Endothelial cell of umbilical vein (primary cell): ENCODE measurements around the gene NACAD. TPM values are rescaled to one million over a fixed set of nuclear protein-coding genes. Genes with fewer than 3 reads are reported as not detected.

Source experiments
- BruUV-seq: library from RNA; stranded (reverse); fragments of 400-500 nt; replicated peaks from 2 replicates; lab custom pipeline; 2021; lab: Mats Ljungman, UMichigan
- CTCF ChIA-PET: fragments of 300-600, 350-600 bp; sonication (Branson Sonifier 250); formaldehyde crosslinking; loops from one replicate; lab custom pipeline; 2021; ENCODE audit warnings: antibody characterized with exemption, inconsistent platforms; lab: Charles Lee
- POLR2A ChIA-PET: fragments of 300-600, 350-600 bp; sonication (Branson Sonifier 250); formaldehyde crosslinking; loops from one replicate; lab custom pipeline; 2021; ENCODE audit warnings: antibody characterized with exemption, inconsistent platforms; lab: Charles Lee
- DNase-seq: peaks from one replicate; pipeline ENCODE4 v3.0.0-alpha.2; 2011; ENCODE audit warnings: low read depth, low spot score
- FAIRE-seq: peaks from 2 replicates; lab custom pipeline; 2011; peaks lifted over from hg19 to GRCh38; lab: Jason Lieb, UNC
- H2AFZ ChIP-seq: 2 replicates; pipeline ENCODE4 v1.6.0; 2012; ENCODE audit warnings: low read depth, low read length, control low read depth, inconsistent platforms
- H3K27ac ChIP-seq: 2 replicates; pipeline ENCODE4 v1.5.1; 2011; ENCODE audit warnings: low read depth, mild to moderate bottlenecking, control low read depth, low read length, moderate library complexity; ENCODE audit not compliant: insufficient read depth
- H3K27me3 ChIP-seq, 2 experiments: 2 replicates each; pipeline versions ENCODE4 v1.6.0 to v1.6.1; 2011; ENCODE audit warnings: low read length in 2 of 2, mixed read lengths in 1 of 2; ENCODE audit not compliant: control insufficient read depth in 2 of 2, insufficient read depth in 2 of 2
- H3K36me3 ChIP-seq, 2 experiments: 2 replicates in 1 of 2; 3 replicates in 1 of 2; pipeline ENCODE4 v1.5.1; 2011; ENCODE audit warnings: low read length in 2 of 2, mild to moderate bottlenecking in 1 of 2, moderate library complexity in 1 of 2; ENCODE audit not compliant: control insufficient read depth in 2 of 2, insufficient read depth in 2 of 2; ENCODE audit errors: extremely low read depth in 1 of 2
- H3K4me1 ChIP-seq: 3 replicates; pipeline ENCODE4 v1.5.1; 2011; ENCODE audit warnings: mild to moderate bottlenecking, low read length; ENCODE audit not compliant: control insufficient read depth, insufficient read depth; ENCODE audit errors: extremely low read depth
- H3K4me2 ChIP-seq: 2 replicates; pipeline ENCODE4 v1.6.1; 2011; ENCODE audit warnings: low read length, control low read depth, mixed read lengths; ENCODE audit not compliant: insufficient read depth
- H3K4me3 ChIP-seq, 3 experiments: fragments of 200-600 bp in 1 of 3; sonication (generic), shearing (Covaris generic) in 1 of 3; replicated peaks in 1 of 3; 2 replicates each; pipeline ENCODE4 v1.5.1; 2011 to 2016; ENCODE audit warnings: control low read depth in 3 of 3, low read length in 3 of 3, mild to moderate bottlenecking in 2 of 3, inconsistent platforms in 1 of 3, low read depth in 1 of 3, moderate library complexity in 1 of 3; ENCODE audit not compliant: insufficient read depth in 1 of 3
- H3K79me2 ChIP-seq: 2 replicates; pipeline ENCODE4 v1.6.0; 2012; ENCODE audit warnings: low read length, inconsistent platforms; ENCODE audit not compliant: control insufficient read depth, insufficient read depth
- H3K9ac ChIP-seq: replicated peaks from 2 replicates; pipeline ENCODE3; 2011; ENCODE audit warnings: low read length, control low read depth; ENCODE audit not compliant: insufficient read depth; ENCODE audit errors: extremely low read depth
- H3K9me1 ChIP-seq: replicated peaks from 3 replicates; pipeline ENCODE4 v1.6.0; 2011; ENCODE audit warnings: mild to moderate bottlenecking, low read length; ENCODE audit not compliant: control insufficient read depth, insufficient read depth; ENCODE audit errors: extremely low read depth
- H3K9me3 ChIP-seq: replicated peaks from 2 replicates; pipeline ENCODE4 v1.5.1; 2012; ENCODE audit warnings: low read length, inconsistent platforms; ENCODE audit not compliant: control insufficient read depth, insufficient read depth
- H4K20me1 ChIP-seq: replicated peaks from 2 replicates; pipeline ENCODE3; 2011; ENCODE audit warnings: mild to moderate bottlenecking, low read length; ENCODE audit not compliant: control insufficient read depth, insufficient read depth; ENCODE audit errors: extremely low read depth
- EZH2 ChIP-seq: IDR thresholded peaks from 2 replicates; pipeline ENCODE4 v1.6.1; 2012; ENCODE audit warnings: borderline replicate concordance, low read depth, mild to moderate bottlenecking, moderate library complexity, low read length, inconsistent platforms; ENCODE audit not compliant: severe bottlenecking
- FOS ChIP-seq: IDR thresholded peaks from 2 replicates; pipeline ENCODE4 v1.6.1; 2011; ENCODE audit warnings: mild to moderate bottlenecking, low read length, moderate library complexity, borderline replicate concordance; ENCODE audit not compliant: insufficient read depth
- GATA2 ChIP-seq: IDR thresholded peaks from 2 replicates; pipeline ENCODE4 v1.7.0; 2011; ENCODE audit warnings: low read depth, mild to moderate bottlenecking, moderate library complexity, mixed read lengths, low read length; ENCODE audit not compliant: insufficient read length, insufficient read depth
- JUN ChIP-seq: IDR thresholded peaks from 2 replicates; pipeline ENCODE4 v1.6.1; 2011; ENCODE audit warnings: borderline replicate concordance, low read depth; ENCODE audit not compliant: insufficient read length, insufficient read depth
- MYC ChIP-seq: IDR thresholded peaks from one replicate; pipeline ENCODE4 v1.6.1; 2011; ENCODE audit warnings: mild to moderate bottlenecking, low read depth, low read length
- POLR2A ChIP-seq: IDR thresholded peaks from 2 replicates; pipeline ENCODE4 v1.6.1; 2012; ENCODE audit warnings: low read depth, mild to moderate bottlenecking, control low read depth, low read length
- POLR2AphosphoS5 ChIP-seq: IDR thresholded peaks from 2 replicates; pipeline ENCODE4 v1.6.1; 2012; ENCODE audit warnings: low read depth, mild to moderate bottlenecking, control low read depth, low read length, moderate library complexity; ENCODE audit not compliant: insufficient read depth
- dilution Hi-C: fragments of 300-500 bp; cut with MboI; formaldehyde crosslinking; loops from one replicate; pipeline ENCODE4 v1.15.0; 2019; ENCODE audit warnings: low sequenced_read_pairs; ENCODE audit not compliant: extremely low pct_ligation_motif_present
- intact Hi-C: fragments of 100-400 bp; cut with micrococcal nuclease; formaldehyde crosslinking; loops from one replicate; pipeline ENCODE4 v1.10.0; 2022
- polyA plus RNA-seq, 4 experiments: library from polyadenylated mRNA; depleted of rRNA in 3 of 4; stranded (reverse) in 3 of 4; unstranded in 1 of 4; fragments of >200 nt; gene quantifications; 2 replicates each; pipeline versions ENCODE4 v1.2.1 to v1.2.3, GENCODE V29; 2011 to 2012; ENCODE audit warnings: missing spikeins in 1 of 4
- total RNA-seq: library from RNA; stranded (reverse); gene quantifications from 2 replicates; pipeline ENCODE4 v1.2.3, GENCODE V29; 2021
- TF ChIP-seq, protein P1 (sequence below): IDR thresholded peaks from 2 replicates; pipeline ENCODE4 v1.6.1; 2011; ENCODE audit not compliant: insufficient read depth, insufficient read length
- TF ChIP-seq, protein P2 (sequence below), 2 donors: IDR thresholded peaks; 1 replicate in 1 of 2; 2 replicates in 1 of 2; pipeline ENCODE4 v1.5.1; 2011; ENCODE audit warnings: low read length in 2 of 2, mild to moderate bottlenecking in 2 of 2, moderate library complexity in 2 of 2, control low read depth in 1 of 2, inconsistent platforms in 1 of 2, low read depth in 1 of 2; ENCODE audit not compliant: insufficient read depth in 1 of 2; ENCODE audit errors: extremely low read depth in 1 of 2

The NACAD gene
- total and polyA plus RNA-seq, 2 donors (not counting 3 experiments of a cell fraction or from before 2014, with no cell fraction given): 1.4 to 6.6 TPM

DNA sequence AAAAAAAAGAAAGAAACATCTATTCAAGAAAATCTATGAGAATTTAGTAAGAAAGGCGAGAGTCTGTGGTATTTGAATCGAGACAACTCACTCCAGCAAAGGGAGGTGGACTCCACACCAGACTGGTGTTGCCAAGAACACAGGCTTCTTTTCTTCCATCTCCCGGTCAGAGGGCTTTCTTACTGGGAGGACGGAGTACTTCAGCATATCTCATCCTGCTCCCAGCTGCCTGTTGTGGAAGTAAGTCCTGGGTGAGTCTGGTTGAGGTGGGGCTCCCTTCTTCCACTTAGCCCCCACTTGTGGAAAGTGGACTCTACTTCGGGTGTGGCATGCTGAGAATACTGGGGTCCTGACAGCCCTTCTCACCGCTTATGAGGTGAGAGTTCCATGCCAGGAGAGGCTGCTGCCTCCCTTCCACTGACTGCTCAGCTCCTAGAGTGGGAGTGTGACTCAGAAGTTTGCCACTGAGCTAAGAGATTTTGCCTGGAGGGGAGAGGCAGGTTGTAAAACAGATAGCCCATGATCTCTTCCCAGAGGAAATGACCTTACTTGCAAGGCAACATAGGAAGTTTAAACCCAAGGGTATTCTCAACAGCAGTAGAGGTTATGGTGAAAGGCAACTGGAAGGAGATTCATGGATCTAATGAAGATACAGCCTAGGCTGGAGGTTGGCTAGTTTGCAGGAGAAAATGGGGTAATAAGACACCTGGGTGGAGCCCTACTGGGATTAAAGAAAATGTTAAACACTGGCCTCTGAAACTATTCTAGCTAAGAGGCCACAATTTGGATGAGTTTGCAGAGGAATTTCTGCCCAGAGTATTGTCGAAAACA is 3.5 kb upstream of the NACAD start:
- Histone ChIP-seq H3K4me1 (no peaks in the 10 kb centered on the region), H3K4me2 (no peak overlapping the region), H2AFZ (no peak overlapping the region), H3K27ac (no peak overlapping the region), H4K20me1 (no peaks in the 10 kb centered on the region), H3K4me3 (no peak overlapping the region), H3K9ac (no peak overlapping the region), H3K36me3 (no peaks in the 10 kb centered on the region), H3K79me2 (no peaks in the 10 kb centered on the region), H3K9me1 (no peaks in the 10 kb centered on the region), H3K9me3 (no peaks in the 10 kb centered on the region), H3K27me3 (peaks cover 3 to 11% of the 10 kb centered on the region in 2 experiments)
- no peak for DNase-seq
- POLR2A ChIA-PET: interaction anchor here (0.5 kb wide), 1 partner anchor 60 kb away, joined by 4 read pairs; no protein-coding TSS in a partner anchor
- no TSS peak for BruUV-seq
- CTCF ChIA-PET: interaction anchor here (1.1 to 2.9 kb wide), 4 partner anchors 11 to 118 kb away, joined by 3 to 10 read pairs (median 6); partner anchors contain the start of gene TBRG4
- intact Hi-C loops: no loop called here
- TF ChIP-seq JUN (no peak), POLR2AphosphoS5 (no peak), POLR2A (no peak), GATA2 (no peak), EZH2 (no peak), FOS (no peak), MYC (no peak)
- TF ChIP-seq, protein P1, sequence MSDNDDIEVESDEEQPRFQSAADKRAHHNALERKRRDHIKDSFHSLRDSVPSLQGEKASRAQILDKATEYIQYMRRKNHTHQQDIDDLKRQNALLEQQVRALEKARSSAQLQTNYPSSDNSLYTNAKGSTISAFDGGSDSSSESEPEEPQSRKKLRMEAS: no peak
- TF ChIP-seq, protein P2, sequence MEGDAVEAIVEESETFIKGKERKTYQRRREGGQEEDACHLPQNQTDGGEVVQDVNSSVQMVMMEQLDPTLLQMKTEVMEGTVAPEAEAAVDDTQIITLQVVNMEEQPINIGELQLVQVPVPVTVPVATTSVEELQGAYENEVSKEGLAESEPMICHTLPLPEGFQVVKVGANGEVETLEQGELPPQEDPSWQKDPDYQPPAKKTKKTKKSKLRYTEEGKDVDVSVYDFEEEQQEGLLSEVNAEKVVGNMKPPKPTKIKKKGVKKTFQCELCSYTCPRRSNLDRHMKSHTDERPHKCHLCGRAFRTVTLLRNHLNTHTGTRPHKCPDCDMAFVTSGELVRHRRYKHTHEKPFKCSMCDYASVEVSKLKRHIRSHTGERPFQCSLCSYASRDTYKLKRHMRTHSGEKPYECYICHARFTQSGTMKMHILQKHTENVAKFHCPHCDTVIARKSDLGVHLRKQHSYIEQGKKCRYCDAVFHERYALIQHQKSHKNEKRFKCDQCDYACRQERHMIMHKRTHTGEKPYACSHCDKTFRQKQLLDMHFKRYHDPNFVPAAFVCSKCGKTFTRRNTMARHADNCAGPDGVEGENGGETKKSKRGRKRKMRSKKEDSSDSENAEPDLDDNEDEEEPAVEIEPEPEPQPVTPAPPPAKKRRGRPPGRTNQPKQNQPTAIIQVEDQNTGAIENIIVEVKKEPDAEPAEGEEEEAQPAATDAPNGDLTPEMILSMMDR (IDR thresholded peaks at IDR 0.05; ENCODE audit: extremely low read depth in 1 of 2, insufficient read depth in 1 of 2, low read depth in 1 of 2, low read length in 2 of 2): no peak
- dilution Hi-C loops: no loop called here
- no peak for FAIRE-seq
